ENCODE data around the gene NKAP. TPM values are rescaled to one million over a fixed set of nuclear protein-coding genes. Genes with fewer than 3 reads are reported as not detected.

The NKAP gene
- total RNA-seq, 1 experiment from 2014 or later, result 4.2 TPM

Other genes with a start within 250 kb of the NKAP start
- not detected in 2 replicates for gene SOWAHD, start 185.2 kb downstream of the NKAP start, total RNA-seq (2014; rRNA removed; shearing (Covaris generic); ENCODE audit: low replicate concordance)
- 1,763 and 3,006 TPM in 2 replicates for gene RPL39, start 152.1 kb downstream of the NKAP start, total RNA-seq (2014; rRNA removed; shearing (Covaris generic); ENCODE audit: low replicate concordance)
- 7.8 and 8.9 TPM in 2 replicates for gene UPF3B, start 90.8 kb downstream of the NKAP start, total RNA-seq (2014; rRNA removed; shearing (Covaris generic); ENCODE audit: low replicate concordance)
- gene RNF113A, start 72.0 kb downstream of the NKAP start, total RNA-seq (2014; rRNA removed; shearing (Covaris generic); ENCODE audit: low replicate concordance), result 28.6 and 41.1 TPM in 2 replicates
- gene NDUFA1, start 71.9 kb downstream of the NKAP start, total RNA-seq (2014; rRNA removed; shearing (Covaris generic); ENCODE audit: low replicate concordance), result 147 and 150 TPM in 2 replicates
- not detected in 2 replicates for gene AKAP14, start 47.9 kb downstream of the NKAP start, total RNA-seq (2014; rRNA removed; shearing (Covaris generic); ENCODE audit: low replicate concordance)
- not detected in 2 replicates for gene RHOXF2B, start 133.9 kb upstream of the NKAP start, total RNA-seq (2014; rRNA removed; shearing (Covaris generic); ENCODE audit: low replicate concordance)
- not detected in 2 replicates for gene RHOXF1, start 172.2 kb upstream of the NKAP start, total RNA-seq (2014; rRNA removed; shearing (Covaris generic); ENCODE audit: low replicate concordance)
- gene RHOXF2, start 214.9 kb upstream of the NKAP start, total RNA-seq (2014; rRNA removed; shearing (Covaris generic); ENCODE audit: low replicate concordance), result not detected in 2 replicates

All from Karpas-422 (cell line).